CD4-positive, alpha-beta T cell treated with Interleukin-15 for 4 hours (primary cell): Measurements from ENCODE around the gene USP7.

ENCODE experiments used
- DNase-seq: peaks from one replicate; pipeline ENCODE4 v3.0.0-alpha.2; 2020; ENCODE audit warnings: low spot score

Gene USP7

DNA sequence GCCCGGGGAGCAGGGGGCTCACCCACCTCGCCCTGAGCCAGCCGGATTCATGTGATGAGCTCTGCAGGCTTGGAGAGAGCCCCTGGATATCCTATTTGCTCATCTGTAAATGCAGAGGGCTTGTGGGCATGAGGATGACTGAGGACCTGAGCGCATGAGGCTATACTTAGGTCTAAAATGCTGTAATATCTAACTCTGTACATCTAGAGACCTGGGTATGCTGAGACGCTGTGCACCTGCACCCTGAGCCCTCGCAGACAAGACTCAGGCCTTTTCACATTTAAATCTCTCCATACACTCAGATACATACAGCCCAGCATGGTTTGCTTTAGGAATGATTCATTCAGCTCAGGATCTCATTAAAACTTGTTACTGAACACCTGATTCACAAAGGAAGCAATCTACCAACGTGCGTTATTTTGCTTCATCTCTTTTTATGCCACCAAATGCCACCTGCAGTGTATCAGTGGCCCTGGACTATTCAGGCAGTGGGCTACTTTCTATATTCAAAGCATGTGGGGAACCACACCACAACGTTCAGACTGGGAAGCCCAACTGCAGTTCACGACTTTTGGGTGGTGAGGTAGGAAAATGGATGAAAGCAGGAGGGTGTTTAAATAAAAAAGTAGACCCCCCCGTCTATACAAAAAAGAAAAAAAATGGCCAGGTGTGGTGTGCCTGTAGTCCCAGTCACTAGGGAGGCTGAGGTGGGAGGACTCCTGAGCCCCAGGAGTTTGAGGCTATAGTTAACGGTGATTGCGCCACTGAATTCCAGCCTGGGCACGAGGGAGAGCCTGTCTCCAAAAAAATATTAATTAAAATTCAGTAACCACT is 12.0 kb downstream of the USP7 start:
- no peak for DNase-seq

GRCh38 chr16:8950580-8951077 is 13.1 kb downstream of the USP7 start:
- no peak for DNase-seq

GRCh38 chr16:8949536-8950418 is 13.9 kb downstream of the USP7 start:
- no peak for DNase-seq

- no peak for DNase-seq
Observed at GRCh38 chr16:8948831-8949230, 14.9 kb downstream of the USP7 start.

- DNase-seq, result no peak
Observed at GRCh38 chr16:8948069-8948593, 15.6 kb downstream of the USP7 start.

DNA sequence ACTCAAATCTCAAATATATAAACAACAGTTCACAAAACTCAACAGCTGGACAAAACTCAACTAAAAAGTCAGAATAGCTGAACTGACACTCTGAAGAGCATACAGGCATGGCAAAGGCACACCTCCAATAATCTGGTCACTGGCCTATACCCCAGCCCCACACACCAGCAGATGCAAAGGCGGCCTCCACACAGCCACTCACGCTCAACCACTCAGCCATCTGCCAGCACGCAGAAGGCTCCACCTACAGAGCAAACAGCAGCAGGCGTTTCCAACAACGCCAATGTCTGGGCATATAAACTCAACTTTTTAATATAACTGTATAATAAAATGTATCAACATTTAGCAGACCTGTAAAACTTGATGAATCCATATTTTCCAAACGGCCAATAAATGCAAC is 17.2 kb downstream of the USP7 start:
- no peak for DNase-seq

- DNase-seq, result no peak
Observed at GRCh38 chr16:8945626-8946296, 17.9 kb downstream of the USP7 start.

DNA sequence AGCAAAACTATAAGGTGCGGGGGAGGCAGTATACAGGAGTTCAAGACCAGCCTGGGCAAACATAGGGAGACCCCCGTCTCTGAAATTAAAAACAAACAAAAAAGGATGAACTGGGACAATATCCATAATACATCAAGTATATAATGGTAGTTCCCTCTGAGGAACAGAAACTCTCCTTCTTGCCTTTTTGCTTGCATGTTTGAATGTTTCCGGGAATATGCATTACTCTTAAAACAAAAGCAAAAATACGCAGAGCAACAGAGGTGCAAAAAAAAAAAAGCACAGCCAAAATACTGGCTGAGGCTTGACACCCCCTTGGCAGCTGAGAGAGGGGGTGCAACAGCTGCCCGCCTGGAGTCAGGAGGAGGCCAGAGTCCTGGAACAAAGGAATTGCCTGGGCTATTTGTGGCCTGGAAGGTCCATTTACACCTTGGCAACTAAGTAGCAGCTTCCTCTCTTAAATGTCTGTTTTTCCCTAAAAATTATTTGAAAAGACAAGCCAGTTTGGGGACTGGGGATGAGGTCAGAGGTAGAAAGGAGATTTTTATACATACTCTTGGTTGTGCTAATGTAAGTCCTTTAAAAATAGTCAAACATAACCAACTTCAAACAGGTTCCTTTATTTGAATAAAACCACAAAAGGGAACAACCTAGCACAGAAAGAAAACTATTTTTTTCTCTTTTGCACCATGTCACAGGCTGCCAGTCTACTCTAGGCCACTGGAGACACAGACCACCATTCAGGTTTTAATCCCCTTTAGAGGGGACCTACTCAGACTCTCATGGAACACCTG is 19.5 kb downstream of the USP7 start:
- DNase-seq, result no peak

- DNase-seq, result no peak
Observed at GRCh38 chr16:8943001-8943763, 20.5 kb downstream of the USP7 start.

- DNase-seq, result no peak
Observed at GRCh38 chr16:8941718-8942344, 21.9 kb downstream of the USP7 start.

DNA sequence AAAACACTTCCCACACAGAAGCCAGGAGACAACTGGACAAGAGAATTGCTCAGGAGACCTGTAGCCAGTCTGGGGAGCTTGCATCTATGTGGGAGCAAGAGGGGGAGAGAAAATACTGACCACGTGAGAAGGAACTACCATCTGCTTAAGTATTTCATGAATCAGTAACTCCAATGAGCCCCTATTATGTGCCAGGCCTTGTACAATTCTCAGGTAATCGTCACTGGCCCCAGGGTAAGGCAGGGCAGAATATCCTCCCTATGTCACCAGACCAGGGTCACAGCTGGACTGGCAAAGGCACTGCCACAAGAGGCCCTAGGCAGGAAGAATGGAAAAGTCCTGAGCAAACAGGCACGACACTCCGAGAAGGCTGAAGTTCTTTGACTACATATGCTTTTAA is 25.9 kb downstream of the USP7 start:
- no peak for DNase-seq

DNA sequence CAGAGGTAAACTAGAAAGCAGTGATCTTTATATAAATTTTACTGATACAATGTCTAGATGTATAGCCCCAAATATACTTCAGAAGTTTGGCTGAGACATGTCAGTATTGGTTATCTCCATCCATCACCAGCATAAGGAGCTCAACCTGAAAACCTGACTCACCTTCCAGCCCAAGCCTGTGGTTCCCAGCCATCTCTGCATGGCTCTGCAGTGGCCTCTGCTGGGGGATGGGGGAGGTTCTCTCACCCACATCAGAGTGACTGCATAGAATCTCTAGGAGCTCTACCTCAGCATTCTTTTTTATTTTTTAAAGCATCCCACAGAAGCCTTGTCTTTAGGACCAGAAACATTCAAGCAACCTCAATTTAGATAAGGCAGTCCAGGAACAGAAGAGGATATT is 27.3 kb downstream of the USP7 start:
- DNase-seq, result peak; percentile 81

DNA sequence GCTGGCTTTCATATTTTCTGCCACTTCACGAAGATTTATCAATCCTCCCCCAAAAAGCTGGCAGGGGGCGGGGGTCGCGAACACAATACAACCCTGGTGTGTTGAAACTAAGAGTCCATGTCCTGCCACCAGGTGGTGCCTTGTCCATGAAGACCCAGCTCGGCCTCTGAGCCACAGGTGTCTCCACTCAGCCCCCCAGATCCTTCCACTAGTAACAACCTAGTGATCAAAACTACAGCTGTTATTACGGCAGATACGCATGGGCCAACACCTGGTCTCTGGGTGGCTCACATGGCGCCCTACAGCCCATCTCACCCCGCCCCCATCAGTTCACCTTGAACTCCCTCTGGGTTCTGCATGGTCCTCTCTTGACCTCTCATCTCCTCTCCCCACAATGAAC is 27.7 kb downstream of the USP7 start:
- no peak for DNase-seq

- no peak for DNase-seq
Observed at GRCh38 chr16:8934601-8935000, 29.1 kb downstream of the USP7 start.

GRCh38 chr16:8931859-8932258 is 31.8 kb downstream of the USP7 start:
- DNase-seq, result peak; percentile 55

DNA sequence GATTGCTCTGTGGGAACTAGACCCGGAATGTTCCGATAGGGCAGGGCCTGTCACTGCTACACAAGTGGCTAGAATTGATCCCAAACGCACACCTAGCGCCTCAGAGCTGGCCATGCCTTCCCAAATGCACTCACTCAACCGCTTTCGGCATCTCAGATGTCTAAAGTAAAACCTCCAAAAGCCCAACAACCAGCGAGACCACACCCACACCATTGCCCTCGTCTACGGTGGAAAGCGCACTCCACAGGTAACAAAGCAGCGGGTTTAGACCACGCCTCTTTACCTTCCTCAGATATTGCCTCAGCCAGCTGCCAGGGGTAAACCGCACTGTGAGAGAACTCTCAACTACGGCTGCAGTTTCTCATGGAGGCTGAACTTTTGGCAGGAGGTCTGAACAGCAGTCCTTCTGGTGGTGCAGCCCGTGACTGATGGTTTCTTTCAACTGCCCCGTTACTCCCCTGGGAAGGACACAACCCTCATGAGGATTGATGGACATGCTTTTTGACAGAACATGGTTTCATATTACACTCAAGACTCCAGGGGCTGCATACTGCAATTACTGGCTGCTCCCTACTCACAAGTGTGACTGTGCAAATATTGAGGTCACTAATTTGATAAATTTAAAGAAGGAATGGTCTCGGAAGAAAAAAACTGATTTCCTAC is 34.5 kb downstream of the USP7 start:
- DNase-seq, result no peak

GRCh38 chr16:8928467-8928957 is 35.2 kb downstream of the USP7 start:
- no peak for DNase-seq

GRCh38 chr16:8926827-8927226 is 36.9 kb downstream of the USP7 start:
- no peak for DNase-seq

- DNase-seq, result no peak
Observed at GRCh38 chr16:8925455-8925854, 38.3 kb downstream of the USP7 start.
